Effector CD8-positive, alpha-beta T cell (primary cell): ENCODE results near the gene CACUL1.
"Not testable (repeated sequence)": the region's sequence is repeated elsewhere in the genome, so short reads cannot be mapped to it uniquely, and the experiment has no call there.

Experiments
- DNase-seq: peaks from one replicate; lab custom pipeline; 2025; lab: John Stamatoyannopoulos, UW

The CACUL1 gene

GRCh38 chr10:118768041-118768919 is 13.5 kb upstream of the CACUL1 start:
- no peak for DNase-seq

GRCh38 chr10:118767297-118768040 is 12.7 kb upstream of the CACUL1 start:
- DNase-seq = no peak

DNA sequence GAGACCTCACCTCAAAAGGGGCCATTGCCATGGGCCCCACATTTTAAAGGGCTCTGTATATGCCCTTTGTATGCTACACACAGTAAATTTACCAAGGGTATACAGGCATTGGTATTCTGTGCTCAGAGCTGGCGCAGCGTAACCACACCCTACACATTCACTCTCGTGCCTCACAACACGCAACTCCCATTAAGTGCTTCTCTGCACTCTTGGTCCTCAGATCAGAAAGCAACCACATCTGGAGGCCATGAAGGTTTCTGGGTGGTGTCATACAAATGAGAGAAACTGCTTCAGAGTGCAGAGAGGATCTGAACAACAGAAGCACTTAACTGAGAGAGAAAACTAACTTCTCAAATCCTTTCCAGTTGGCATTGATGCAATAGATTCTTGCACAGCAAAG is 9.4 kb upstream of the CACUL1 start:
- DNase-seq = no peak

DNA sequence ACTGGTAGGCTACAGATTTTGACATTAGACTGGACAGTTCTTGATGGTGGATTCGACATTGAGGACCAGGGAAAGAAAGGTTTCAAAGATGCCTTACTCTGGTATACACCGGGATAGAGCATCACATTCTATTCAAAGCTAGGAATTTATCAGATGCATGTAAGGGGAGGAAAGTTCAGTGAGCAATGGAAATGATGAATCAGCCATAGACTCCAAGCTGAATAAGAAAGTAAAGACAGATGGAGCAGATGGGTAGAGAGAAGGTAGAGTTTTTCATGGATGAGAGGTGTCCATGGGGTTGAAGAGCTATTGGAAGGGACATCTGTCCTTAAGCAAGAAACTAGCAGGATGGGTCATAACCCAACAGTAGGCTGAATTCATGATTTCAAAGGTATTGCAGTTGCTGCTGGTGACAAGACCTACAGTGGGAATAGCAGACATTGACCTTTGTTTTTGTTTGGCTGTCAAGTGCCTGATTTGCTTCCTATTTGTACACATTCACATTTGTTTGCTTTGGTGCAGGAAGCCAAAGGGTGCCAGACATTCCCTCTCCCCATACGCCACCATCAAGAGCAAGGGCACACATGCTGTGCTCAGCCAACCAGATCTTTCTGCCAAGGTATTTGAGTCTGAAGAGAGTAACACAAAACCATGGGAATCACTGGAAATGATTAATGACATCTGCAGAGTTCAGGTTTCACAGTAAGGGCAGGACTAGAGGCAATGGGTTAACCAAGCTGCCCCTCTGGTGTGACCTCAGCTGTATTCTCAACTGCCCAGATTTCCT is 8.6 kb upstream of the CACUL1 start:
- no peak for DNase-seq

- no peak for DNase-seq
These were observed 5.5 kb upstream of the CACUL1 start for GRCh38 chr10:118760265-118760664.

DNA sequence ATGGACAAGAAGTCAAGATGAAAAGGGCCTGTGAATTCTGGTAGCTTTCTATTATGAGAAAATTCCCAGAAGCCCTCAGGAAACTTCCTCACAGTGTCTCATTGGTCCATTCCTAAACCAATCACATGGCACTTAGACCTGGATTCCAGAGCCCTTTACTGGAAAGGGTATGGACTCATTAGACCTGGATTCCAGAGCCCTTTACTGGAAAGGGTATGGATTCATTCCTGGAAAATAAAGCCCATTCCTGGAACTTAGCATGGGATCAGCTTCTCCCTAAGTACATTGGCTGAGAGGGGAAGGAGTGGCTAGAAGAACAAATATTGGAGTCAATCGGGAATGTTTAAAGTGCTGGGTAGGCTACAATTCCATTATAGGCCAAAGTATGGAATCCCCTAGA is 3.7 kb upstream of the CACUL1 start:
- no peak for DNase-seq

- peak; percentile 38 for DNase-seq
These were observed 578 bp downstream of the CACUL1 start for GRCh38 chr10:118754229-118754555.

GRCh38 chr10:118753331-118754228 is 1.2 kb downstream of the CACUL1 start:
- DNase-seq = no peak

DNA sequence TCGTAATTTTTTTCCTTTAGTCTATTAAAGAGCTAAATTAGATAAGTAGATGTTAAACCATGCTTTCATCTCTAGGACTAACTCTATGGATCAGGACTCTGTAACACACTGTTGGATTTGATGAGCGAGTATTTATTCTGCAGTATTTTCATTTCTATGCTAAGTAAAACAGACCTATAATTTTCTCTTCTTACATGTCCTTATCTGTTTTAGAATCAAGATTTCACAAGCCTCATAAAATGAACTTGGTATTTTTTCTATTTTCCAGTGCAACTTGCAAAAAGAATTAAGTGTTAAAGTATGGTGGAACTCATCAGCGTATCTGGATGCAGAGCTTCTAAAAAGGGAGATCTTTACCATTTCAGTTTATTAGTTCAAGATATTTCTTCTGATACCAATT is 2.4 kb downstream of the CACUL1 start:
- DNase-seq = no peak

- no peak for DNase-seq
These were observed 3.5 kb downstream of the CACUL1 start for GRCh38 chr10:118751265-118751664.

- DNase-seq = no peak
These were observed 6.7 kb downstream of the CACUL1 start for GRCh38 chr10:118748041-118748440.

- DNase-seq = no peak
These were observed 8.5 kb downstream of the CACUL1 start for GRCh38 chr10:118746246-118746645.

DNA sequence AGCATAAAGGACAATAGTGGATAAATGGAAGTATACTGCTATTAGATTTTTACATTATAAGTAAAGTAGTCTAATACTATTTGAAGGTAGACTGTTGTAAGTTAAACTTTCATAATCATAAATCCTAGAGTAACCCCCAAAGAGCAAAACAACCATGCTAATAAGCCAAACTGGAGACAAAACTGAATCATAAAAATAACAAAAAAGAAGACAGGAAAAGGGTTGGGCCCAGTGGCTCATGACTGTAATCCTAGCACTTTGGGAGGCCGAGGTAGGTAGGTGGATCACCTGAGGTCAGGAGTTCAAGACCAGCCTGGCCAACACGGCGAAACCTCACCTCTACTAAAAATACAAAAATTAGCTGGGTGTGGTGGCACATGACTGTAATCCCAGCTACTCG is 9.7 kb downstream of the CACUL1 start:
- no peak for DNase-seq

- not testable (repeated sequence) for DNase-seq
These were observed 10.3 kb downstream of the CACUL1 start for GRCh38 chr10:118744346-118744918.

DNA sequence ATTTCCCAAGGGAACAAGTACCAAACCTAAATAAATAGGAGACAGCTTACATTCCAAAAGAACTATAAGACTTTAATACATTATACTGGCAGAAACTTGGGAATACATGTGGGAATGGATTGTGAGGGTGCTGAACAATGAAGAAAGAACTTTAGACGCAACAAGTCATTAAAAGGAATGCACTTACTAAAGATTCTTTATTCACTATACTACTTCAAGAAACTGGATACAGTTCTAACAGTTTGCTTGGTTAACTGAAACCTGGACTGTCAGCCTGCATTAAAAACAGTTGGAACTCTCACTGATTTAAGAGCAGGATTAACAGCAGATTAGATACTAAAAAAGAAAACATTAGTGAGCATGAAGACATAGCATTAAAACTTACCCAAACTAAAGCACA is 12.0 kb downstream of the CACUL1 start:
- no peak for DNase-seq

GRCh38 chr10:118742032-118742431 is 12.7 kb downstream of the CACUL1 start:
- DNase-seq = no peak

DNA sequence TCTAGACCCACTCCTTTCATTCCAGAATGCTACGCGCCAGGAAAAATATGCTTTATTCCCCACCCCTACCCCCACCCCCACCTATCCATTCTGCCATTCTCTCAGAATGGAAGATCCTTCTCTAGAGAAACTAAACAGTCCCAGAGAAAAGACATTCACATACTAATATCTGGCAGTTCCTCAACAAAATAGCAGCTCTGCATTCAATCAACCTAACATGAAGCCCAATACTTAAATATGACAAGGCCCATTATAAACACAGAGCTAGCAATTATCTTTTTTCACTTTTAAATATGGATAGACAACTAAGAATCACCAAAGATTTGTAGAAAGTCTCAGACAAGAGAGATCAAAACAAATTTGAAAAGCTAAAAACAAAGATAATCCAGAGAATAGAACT is 16.4 kb downstream of the CACUL1 start:
- DNase-seq = no peak

DNA sequence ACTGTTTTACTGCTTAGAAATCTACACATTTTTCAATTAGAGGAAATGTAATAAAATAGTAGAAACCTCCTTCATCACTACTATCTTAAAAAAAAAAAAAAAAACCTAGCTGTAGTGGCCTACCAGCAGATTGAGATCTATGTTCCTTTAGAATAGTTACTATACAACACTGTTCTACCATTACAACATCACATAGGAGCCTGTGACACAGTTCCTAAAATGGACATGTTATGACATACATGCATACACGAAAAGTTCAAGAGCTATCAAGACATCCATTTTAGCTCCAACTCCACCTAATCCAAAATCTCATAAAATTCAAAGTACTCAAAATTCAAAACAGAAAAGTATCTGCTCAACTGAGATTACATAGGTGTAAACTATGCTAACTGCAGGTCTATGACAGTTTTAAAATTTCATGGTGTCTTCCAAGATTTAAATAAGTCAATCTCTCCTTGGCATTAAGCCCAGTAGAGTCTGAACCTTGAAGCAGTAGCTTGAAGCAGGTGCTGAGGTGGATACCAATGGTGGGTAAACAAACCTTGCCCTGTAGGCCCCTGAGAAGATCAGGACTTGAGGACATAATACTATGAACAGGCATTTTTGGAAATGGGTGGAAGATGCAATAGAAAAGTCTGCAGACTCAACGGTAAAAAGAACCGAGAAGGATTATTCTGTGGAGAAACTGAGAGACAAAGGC is 17.0 kb downstream of the CACUL1 start:
- no peak for DNase-seq

GRCh38 chr10:118735294-118735693 is 19.5 kb downstream of the CACUL1 start:
- DNase-seq = no peak

DNA sequence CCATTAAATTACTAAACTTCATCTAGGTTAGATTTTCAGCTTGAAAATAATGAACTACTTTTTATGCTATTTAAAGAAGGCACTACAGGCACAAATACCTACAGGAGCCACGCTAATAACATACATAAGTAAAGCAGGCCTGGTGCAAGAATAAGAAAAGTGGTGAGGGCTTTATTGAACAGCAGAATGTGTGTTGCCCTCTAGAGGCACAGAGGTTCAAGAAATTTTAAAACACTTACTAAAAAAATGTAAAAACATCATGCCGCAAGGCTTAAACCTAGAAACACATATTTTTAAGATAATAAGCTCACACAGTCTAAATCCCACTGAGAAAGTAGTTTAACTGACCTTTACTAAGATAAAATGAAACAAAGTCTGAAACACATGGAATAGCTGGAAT is 20.3 kb downstream of the CACUL1 start:
- no peak for DNase-seq
